GM19372 (cell line): Measurements from ENCODE around the gene ST6GALNAC5.
A peak's percentile ranks its signal among the peaks of the same experiment; 100 is the strongest.
"Not testable (repeated sequence)": the region's sequence is repeated elsewhere in the genome, so short reads cannot be mapped to it uniquely, and the experiment has no call there.

Experiments
- ATAC-seq: cut with Tn5 transposase; IDR thresholded peaks from one replicate; pipeline ENCODE4 v1.9.1; 2021; ENCODE audit warnings: mild to moderate bottlenecking, low read depth, moderate library complexity; ENCODE audit not compliant: unreplicated experiment

The ST6GALNAC5 gene

DNA sequence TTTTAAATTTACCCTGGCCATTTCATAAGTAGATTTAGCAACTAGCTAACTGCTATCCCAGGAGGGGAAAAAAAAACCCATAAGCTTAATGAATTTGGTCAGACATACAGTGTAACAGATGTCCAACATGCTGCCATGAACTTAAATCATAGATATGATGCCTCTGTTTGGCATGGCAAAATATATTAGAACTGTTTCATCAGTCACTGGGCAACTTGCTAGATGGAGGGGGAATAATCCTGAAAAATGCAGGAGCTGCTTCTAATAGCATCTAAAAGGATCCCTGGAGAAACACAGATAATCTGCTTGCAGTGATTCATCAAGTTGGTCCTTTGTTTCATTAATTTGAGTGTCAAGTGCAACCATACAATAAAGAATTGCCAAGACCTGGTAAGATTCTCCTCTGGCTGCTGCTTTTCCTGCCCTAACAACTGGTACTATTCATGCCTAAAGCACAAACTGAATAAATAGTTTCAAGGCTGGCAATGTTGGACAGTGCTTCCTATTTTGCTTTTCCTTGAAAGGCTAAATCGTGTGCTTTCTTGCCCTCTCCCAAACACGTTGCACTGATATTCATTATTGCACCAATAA, 1.5 kb upstream of the ST6GALNAC5 start:
- no peak for ATAC-seq

DNA sequence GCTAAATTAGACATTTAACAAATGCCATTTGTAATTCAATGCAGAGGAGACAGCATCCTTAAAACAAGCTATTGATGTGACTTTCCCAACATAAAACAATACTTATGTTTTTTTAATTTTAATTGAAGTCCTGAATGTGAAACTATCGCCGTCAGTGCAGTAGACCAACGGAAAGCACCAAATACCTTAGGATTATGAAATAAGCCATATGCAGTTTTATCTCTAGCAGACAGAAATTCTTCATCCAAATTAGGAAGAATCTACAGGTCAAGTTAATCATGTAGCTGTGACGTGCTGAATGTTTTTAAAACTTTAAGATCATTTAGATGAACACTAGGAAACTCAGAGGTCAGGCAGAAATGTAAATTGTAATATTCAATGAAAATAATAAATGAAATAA, 714 bp upstream of the ST6GALNAC5 start:
- no peak for ATAC-seq

DNA sequence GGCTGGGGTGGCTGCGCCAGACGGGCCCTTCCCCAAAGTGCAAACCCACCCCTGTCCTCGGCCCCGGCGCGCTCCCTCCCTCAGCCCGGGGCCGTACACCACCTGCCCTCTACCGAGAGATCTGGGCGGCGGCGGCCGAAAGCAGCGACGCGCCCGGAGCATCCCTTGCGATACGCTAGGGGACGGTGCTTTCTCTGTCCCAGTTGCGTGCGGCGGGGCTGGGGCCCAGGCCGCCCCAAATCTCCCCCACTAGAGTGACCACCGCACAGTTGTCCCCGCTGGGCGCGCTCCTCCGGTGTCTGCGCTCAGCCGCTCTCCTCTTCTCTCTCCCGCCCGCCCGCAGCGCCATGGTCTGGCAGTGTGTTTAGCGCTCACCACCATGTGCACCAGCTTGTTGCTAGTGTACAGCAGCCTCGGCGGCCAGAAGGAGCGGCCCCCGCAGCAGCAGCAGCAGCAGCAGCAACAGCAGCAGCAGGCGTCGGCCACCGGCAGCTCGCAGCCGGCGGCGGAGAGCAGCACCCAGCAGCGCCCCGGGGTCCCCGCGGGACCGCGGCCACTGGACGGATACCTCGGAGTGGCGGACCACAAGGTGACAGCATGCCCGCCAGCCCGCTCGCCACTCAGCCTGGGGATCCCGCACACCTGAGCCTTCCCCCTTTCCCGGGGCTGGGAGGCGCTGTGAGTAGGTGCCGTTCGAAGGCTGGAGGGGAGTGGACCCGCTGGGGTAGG, 1.0 kb downstream of the ST6GALNAC5 start:
- ATAC-seq: no peak

DNA sequence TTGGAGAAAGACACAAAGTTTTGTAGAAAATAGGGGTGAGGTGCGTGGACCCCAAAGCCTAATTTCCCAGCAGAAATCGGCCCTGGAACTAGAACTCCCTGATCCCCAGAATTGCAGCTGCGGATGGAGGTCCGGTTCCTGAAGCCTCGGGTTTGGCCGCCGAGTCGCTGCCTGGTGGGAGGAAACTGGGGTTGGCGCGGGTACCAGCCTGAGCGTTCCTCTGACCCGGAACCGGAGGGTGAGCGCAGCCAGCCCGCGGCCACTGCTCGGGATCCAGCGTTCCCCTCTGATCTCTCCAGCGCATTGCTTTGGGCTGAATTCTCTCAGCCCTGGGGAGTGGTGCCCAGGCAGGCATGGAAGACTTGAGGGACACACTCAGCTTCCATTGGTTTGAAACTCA, 1.6 kb downstream of the ST6GALNAC5 start:
- no peak for ATAC-seq

DNA sequence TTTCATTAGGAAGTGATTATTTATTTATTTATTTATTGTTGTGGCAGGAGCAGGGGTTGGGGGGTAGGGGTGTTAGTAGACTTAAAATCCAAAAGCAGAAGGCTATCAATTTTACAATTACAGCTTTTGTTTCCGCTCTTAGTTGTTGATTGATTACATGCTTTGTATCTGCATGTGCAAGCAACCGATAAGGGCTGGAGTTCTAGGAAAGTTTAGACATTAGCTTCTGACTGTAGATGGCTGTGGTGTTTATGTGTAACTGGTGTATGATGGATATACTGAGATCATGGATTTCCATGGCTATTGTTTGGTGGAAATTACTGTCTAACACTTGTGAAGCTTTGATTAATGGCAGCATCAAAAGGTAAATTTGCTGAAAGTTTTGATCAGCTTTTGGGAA, 2.8 kb downstream of the ST6GALNAC5 start:
- ATAC-seq: no peak

DNA sequence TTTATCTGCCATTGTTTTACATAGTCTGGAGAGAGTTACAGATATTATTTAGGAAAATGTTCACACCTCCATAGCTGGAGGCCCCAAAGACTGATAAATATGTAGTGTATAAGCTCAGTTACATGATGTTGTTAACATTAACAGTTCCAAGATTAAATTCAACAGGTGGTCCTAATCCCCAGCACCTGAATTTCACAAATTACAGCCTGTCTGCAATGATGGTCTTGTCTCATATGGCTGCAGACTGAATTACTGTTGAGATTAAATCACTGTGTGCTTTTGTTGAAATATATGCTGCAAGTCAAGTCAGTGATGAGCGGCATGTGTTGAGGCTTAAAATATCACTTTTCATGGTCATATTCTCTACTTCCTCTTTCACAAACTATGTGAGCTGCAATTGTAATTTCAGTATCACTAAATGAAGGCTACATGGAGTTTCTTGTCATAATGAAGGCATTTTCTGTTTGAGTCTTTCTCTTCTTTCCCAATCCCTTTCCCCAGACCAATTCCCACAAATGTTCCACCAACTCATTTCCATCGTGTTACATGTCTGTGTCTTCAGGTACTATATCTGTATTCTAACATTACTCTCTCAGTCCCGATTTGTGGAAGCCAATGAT, 4.2 kb downstream of the ST6GALNAC5 start:
- no peak for ATAC-seq

DNA sequence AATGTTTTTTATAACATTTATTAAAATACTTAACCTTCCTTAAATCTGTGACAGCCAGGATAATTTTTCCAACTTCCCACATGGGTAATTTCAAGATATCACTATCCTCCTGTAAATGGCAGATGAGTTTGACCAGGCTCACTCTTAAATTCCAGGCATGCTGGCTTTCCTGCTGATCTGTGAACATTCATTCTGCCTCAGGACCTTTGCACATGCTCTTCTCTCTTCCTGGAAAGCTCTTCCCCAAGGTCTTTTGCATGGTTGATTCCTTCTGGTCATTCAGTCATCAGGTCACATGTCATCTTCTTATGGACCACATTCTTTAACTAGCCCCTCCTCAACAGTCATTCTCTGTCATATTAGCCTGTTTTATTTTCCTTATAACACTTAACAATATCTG, 5.7 kb downstream of the ST6GALNAC5 start:
- ATAC-seq: no peak

DNA sequence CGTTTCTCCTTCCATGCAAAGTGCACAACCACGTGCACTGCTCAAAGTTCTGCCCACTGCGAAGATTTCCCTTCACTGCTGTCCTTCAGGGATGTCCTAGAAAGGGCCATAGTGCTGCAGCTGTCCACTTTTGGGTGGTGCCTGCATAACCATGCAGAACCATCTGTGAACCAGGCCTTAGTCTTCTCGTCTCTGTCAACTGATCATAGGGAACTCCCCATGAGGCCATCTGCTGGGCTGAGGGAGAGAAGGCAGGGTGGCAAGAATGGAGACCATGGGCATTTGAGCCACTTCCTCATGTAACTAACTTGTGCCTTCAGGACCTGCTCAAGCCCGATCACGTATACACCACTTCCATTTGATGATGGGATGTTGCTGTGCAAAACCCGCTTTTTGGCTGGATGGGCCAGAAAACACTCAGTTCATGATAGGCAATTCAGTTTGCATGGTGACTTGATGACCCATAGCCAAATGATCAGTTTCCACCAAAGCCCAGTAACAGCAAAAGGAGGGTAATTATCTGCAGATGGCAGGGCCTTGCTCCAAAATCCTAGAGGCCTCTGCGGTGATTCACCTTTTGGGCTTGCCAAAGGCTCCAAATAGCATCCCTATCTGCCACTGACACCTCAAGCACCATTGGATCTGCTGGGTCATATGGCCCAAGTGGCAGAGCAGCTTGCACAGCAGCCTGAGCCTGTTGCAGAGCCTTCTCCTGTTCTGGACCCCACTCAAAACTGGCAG, 9.5 kb downstream of the ST6GALNAC5 start:
- ATAC-seq: no peak

DNA sequence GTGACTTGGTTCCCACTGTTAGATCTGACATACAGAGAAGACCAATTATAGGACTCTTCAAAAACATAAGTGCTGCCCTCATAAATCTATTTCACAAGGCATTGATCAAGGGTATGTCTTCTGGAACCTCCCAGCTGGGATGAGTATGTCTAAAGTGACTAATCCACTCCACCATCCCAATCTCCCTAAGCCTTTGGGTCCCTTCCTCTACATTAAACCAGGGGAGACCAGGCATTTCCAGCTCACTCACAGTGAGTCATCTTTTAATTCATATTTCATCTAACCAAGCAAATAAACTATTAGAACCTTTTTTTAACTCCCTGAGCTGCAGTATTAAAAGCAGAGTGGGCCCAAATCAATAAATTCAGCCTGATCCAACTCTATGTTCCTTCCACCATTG, 11.7 kb downstream of the ST6GALNAC5 start:
- not testable (repeated sequence) for ATAC-seq

DNA sequence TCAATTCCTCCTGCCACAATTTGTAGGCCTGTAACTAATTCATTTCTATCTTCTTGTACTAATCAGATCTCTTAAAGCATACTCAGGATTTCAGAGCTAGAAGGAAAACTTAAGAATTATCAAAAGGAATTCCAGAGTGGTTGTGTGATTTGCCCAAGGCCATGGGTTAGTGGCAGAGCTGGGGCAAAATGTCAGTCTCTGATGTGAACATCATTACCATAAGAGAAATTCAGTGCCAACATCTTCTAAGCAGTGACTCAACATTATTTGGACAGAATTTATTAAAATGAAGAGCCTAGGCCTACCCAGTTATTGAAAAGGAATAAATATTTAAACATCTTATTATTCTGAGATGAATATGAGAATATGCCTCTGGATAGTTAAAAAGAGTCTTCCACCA, 14.5 kb downstream of the ST6GALNAC5 start:
- ATAC-seq: no peak

DNA sequence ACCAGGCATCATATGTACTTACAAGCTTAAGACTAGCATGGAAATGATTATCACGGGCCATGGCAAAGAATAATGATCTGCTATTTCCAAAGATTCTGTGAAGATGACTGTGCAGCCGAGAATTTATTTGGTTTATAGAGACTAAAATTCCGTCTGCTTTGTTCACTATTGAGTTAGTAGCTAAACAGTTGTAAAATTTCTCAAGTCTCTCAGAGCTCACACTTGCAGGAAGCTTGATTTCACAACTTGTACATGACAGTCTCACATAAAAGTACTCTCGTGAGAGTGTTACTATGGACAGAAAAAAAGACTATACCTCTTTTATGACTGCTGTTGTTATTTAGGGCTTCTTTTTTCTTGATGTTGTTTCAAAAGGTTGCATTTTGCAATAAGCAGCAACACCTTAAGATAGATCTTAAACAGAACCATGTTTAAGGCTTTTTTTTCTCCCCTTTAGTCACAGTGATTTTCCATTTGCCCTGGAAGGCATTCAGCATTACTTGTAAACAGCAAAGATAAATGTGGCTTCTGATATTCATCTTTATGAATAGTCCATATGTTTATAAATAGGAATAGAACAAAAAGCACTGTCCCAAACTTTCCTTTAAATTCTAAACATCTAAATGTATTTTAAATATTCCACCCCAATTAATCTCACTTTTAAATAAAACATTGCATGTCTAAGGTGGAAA, 24.8 kb downstream of the ST6GALNAC5 start:
- no peak for ATAC-seq

DNA sequence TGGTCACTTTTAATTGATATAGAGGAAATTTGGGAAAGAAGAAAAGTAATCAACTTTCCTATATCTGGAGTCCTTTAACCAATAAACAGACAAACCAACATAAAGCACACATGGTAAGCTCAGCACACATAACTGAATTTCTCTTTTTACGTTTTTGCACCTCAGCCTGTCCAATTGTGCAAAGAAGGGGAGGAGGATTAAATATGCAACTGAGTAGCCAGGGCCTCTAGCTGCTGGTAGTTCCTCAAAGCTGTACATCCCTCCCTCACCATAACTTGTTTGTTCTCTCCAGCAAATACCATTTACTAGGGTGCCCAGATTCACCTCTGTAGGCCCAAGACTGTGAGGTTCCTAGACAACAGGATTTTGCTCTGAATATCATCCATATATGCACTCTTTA, 25.4 kb downstream of the ST6GALNAC5 start:
- ATAC-seq: no peak

DNA sequence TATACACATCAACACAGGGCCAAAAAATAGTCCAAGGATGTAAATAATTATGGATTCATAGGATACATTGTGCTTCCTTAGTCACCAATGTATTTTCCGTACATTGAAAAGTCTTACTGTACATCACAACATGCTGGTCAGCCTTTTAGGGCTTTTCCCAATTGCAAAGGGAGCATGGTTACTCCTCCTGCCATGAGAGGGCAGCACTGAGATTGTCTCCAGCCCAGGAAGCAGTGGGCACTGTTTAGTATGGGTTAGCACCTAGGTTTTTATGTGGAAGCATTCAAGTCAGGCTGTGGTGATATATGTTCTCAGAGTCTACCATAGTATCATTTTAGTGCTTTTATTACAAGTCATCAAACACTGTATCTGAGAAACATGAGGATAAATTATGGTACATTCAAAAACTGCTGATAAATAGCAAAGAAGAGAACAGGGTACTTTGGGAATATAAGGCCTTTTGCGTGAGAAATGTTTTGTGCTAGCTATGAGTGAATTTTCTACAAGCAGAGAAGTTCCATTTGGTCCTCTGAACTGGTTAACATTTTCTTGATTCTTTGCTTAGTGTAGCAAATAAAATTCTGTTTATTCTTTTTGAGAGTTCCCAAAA, 34.0 kb downstream of the ST6GALNAC5 start:
- ATAC-seq: peak; percentile 98

DNA sequence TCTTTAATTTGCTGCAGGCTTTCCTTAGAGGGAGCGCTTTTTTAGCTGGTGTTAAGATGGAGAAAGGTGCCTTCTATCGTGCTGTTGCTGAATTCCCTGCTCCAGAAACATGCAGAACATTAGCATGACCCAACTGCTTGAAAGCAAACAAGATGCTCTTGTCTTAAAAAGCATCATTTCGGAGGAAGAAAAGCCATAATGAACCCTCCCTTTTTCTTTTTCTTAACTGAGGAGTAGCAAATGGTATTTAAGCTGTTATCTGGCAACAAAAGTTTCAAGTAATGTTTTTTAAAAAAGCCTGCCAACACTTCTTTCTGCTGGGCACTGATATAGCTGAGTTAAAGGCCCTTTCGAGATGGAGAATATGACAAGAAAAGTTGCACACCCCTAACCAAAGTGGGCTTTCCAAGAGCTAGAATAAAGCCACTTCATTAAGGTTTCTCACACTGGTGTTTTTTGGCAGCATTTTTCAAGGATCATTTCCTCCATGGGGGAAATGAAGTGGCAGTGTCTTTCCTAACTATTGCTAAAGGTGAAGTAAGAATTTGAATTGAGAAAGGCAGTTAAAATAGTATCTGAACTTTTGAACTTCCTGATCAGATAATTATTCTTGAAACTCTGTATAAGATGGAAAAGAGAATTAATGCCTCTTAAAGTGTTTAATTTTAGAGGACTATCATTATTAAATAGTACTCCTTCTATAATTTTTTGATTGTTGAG, 38.8 kb downstream of the ST6GALNAC5 start:
- ATAC-seq: no peak

DNA sequence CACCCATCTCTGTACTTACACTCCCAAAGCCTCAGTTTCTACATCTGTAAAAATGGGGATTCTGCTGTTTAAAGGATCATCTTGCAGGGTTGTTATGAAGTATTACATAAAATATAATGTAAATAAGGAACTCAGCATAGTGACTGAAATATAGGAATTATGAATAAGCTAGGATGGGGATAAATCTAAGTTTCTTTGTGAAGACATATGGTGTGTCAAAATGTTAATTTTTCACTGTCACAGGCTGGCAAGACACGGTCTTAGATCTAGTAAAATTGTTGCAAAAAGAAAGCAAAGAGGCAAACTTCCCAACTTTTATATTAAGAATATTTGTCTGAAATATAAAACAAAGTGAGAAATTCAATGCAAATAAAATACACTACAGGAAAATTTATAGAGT, 42.0 kb downstream of the ST6GALNAC5 start:
- no peak for ATAC-seq

DNA sequence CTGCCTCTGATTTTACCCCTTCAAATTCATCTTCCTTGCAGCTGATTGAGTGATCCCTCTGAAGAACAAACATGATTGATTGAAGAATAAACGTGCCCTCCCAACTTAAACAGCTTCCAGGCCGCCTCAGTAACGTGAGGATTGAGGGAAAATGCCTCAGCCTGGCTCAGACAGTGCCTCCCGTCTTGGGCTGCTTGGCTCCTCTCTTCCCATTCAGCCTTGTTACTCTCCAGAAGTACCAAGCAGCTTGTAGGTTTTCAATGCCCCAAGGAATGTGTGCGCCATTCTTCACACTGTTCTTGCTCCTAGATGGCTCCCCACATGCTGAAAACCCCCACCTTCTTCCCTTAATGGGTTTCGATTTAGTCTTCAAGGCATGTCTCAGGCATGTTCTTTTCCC, 51.8 kb downstream of the ST6GALNAC5 start:
- ATAC-seq: no peak

DNA sequence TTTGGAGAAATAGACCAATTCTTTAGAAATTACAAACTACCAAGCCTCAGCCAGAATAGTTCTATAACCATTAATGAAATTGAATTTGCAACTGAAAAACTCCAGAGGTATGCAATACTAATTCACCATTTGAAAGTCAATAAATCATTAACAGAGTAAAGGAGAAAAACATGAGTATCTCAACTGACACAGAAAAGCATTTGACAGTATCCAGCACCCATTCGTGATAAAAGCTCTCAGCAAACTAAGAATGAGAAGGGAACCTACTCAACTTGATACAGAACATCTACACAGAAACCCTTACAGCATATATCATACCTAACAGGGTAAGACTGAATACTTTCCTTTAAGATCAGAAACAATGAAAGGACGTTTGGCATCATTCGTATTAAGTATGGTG, 54.3 kb downstream of the ST6GALNAC5 start:
- no peak for ATAC-seq

DNA sequence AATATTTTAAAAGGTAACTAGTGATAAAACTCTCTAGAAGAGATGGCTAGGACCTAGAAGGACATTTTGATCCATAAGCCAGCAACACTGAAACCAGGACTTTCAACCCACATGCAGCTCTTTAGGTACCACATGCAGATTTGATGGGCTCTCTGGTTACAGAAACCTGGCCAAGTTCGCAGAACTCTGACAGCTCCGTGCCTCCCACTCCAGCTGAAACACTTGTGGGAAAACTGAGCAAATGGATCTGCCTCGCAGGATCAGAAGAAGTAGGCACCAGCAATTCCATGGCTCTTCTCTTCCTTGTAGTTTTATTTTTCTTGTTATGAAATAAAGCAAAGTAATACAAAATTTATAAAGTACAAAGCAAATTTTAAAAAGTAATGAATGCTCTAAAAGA, 58.5 kb downstream of the ST6GALNAC5 start:
- no peak for ATAC-seq

DNA sequence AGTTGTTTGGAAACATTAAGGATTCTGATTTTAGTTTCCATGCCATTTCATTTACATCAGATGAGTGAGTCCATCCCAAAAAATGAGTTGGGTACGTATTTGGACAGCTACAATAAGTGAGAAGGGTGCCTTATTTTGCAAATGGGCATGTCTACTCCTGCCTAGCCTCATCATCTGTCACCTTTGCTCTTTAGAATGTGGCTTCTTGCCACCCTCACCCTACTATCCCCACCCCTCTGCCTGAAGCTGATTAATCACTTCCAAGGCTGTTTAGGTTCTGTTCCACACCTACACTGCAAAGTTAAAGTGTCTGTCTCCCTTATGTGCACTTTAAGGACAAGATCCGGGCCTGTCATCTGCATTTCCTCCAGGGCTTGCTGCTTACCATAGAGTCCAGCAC, 61.2 kb downstream of the ST6GALNAC5 start:
- no peak for ATAC-seq

DNA sequence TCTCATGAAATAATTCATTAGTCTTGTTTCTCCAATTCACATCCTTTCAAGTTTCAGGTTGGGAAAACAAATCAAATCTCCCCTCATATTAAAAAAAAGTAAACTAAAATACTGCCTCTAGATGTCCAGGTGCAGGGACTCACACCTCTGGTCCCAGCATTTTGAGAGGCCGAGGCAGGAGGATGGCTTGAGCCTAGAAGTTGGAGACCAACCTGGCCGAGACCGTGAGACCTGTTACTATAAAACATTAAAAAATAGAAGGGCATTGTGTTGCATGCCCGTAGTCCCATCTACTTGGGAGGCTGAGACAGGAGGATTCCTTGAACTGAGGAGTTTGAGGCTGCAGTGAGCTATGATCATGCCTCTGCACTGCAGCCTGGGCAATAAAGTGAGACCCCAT, 61.9 kb downstream of the ST6GALNAC5 start:
- no peak for ATAC-seq
